ENCODE measurements around the gene C11orf87. TPM values are rescaled to one million over a fixed set of nuclear protein-coding genes. Genes with fewer than 3 reads are reported as not detected.

The C11orf87 gene
- total RNA-seq, 4 donors from 2014 or later: 0.09 TPM; not detected in 3

DNA sequence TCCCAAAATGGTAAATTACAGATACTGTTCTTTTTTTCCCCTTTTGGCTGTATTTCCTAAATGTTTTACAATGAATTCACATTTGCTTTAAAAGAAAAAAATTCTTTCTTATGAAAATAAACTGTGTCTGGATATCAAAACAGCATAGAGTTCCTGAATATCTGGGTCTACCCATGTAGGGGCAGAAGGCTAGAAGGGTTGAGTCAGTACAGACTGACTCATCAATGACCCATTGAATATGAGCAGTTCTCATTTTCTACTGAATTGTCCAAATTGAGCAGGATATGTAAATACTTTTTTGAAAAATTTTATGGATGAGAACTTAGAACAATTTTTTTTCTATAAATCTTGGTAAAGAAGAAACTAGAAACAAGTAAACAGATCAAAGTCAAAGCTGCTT is 16.3 kb upstream of the C11orf87 start:
- intact Hi-C loops (cut with DNase I): no loop called here
- TF ChIP-seq POLR2A (IDR thresholded peaks at IDR 0.05): no peak
- TF ChIP-seq, protein P1, sequence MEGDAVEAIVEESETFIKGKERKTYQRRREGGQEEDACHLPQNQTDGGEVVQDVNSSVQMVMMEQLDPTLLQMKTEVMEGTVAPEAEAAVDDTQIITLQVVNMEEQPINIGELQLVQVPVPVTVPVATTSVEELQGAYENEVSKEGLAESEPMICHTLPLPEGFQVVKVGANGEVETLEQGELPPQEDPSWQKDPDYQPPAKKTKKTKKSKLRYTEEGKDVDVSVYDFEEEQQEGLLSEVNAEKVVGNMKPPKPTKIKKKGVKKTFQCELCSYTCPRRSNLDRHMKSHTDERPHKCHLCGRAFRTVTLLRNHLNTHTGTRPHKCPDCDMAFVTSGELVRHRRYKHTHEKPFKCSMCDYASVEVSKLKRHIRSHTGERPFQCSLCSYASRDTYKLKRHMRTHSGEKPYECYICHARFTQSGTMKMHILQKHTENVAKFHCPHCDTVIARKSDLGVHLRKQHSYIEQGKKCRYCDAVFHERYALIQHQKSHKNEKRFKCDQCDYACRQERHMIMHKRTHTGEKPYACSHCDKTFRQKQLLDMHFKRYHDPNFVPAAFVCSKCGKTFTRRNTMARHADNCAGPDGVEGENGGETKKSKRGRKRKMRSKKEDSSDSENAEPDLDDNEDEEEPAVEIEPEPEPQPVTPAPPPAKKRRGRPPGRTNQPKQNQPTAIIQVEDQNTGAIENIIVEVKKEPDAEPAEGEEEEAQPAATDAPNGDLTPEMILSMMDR (IDR thresholded peaks at IDR 0.05): no peak

DNA sequence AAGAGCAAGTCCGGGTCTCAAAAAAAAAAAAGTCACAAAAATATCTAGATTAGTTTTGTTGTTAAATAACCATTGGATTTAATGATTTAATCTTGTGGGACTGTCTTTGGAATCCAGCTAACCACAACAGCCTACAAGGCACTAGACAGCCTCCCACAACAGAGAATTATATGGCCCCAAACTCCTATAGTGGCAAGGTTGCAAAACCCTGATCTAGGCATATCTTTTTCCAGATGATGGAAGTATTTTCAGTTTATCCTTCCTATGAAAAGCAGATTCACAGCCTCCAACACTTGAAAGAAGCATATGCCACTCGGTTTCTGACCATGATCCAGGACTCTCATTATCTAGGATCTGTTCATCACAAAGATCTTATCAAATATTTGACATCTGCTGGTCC is 5.4 kb upstream of the C11orf87 start:
- intact Hi-C loops (cut with DNase I): no loop called here
- H3K27ac ChIP-seq: no peak overlapping the region
- H3K27me3 ChIP-seq: peaks cover 0 to 25% (median 0%) of the 10 kb centered on the region in 4 donors
- no peak for TF ChIP-seq POLR2A (IDR thresholded peaks at IDR 0.05)
- TF ChIP-seq, protein P1 (IDR thresholded peaks at IDR 0.05): no peak
- H3K9me3 ChIP-seq: no peaks in the 10 kb centered on the region
- H3K36me3 ChIP-seq: no peaks in the 10 kb centered on the region
- 60 to 66% methylated on average over 2 of the region's 2 CpGs for WGBS, 2 donors
- H3K4me3 ChIP-seq: no peak overlapping the region
- DNase-seq: no peak
- H3K4me1 ChIP-seq: no peaks in the 10 kb centered on the region

More for the DNA sequence above, 16.3 kb upstream of the C11orf87 start:
- Histone ChIP-seq H3K4me3 (no peak overlapping the region), H3K36me3 (no peaks in the 10 kb centered on the region), H3K27me3 (no peaks in the 10 kb centered on the region), H3K9me3 (no peaks in the 10 kb centered on the region), H3K27ac (no peak overlapping the region), H3K4me1 (no peaks in the 10 kb centered on the region)
- no peak for DNase-seq

DNA sequence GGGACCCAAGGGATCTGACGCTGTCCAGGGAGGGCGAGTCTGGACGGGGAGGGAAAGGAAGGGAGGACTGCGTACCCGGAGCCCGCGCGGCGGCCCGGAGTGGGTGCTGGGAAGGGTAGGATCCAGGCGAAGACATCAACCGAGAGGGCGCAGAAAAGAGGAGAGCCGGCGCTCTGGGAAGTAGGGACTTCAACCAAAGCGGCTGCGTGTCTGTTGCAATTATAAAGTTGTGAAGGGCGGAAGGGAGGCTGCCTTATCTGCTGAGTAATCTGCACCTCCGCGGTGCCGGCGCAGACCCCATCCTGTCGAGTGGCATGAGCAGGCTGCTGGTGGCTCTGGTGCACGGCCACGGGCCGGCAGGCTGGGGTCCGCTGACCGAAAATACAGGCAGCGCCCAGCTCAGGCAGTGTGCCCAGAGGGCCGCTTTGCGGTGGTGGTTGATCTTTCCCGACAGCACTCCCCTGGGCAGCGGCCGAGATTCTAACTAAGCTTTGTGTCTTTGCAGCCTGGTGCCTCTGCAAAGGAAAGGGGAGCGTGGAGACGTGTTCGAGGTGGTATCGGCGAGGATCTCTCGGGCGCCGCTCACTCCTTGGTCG is 978 bp downstream of the C11orf87 start:
- H3K27me3 ChIP-seq: peaks cover 0 to 69% (median 8%) of the 10 kb centered on the region in 4 donors
- WGBS, 2 donors: 1% methylated on average over 17 to 20 of the region's 43 CpGs
- TF ChIP-seq POLR2A (IDR thresholded peaks at IDR 0.05): no peak
- TF ChIP-seq, protein P1 (IDR thresholded peaks at IDR 0.05): no peak

DNA sequence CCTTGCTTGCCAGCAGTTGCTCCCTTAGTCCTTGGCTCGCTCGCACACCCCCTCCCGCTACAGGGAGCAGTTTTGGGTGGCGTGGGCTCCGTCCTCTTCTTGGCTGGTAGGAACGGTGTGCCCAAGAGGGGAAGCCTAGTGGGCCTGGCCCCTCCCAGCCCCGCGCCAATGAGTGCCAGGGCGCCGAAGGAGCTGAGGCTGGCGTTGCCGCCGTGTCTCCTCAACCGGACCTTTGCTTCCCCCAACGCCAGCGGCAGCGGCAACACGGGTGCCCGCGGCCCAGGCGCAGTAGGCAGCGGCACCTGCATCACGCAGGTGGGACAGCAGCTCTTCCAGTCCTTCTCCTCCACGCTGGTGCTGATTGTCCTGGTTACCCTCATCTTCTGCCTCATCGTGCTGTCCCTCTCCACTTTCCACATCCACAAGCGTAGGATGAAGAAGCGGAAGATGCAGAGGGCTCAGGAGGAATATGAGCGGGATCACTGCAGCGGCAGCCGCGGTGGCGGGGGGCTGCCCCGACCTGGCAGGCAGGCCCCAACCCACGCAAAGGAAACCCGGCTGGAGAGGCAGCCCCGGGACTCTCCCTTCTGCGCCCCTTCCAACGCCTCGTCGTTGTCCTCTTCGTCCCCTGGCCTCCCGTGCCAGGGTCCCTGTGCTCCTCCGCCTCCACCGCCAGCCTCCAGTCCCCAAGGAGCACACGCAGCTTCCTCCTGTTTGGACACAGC is 1.6 kb downstream of the C11orf87 start:
- 27 to 44% methylated on average over 3 to 13 of the region's 45 CpGs for WGBS, 2 donors
- no peaks in the 10 kb centered on the region for H3K36me3 ChIP-seq
- DNase-seq: no peak
- no peak for TF ChIP-seq POLR2A (IDR thresholded peaks at IDR 0.05)
- TF ChIP-seq, protein P1 (IDR thresholded peaks at IDR 0.05): no peak
- peaks cover 0 to 69% (median 8%) of the 10 kb centered on the region in 4 donors for H3K27me3 ChIP-seq
- no peaks in the 10 kb centered on the region for H3K9me3 ChIP-seq
- H3K27ac ChIP-seq: no peak overlapping the region
- intact Hi-C loops (cut with DNase I): no loop called here
- H3K4me1 ChIP-seq: peaks cover 0 to 29% (median 20%) of the 10 kb centered on the region in 3 donors
- peak overlapping the region; percentile 5 to 57 (median 18) for H3K4me3 ChIP-seq

More for the DNA sequence above, 978 bp downstream of the C11orf87 start:
- Histone ChIP-seq H3K4me1 (peaks cover 0 to 29% (median 20%) of the 10 kb centered on the region in 3 donors), H3K36me3 (no peaks in the 10 kb centered on the region), H3K4me3 (peak overlapping the region; percentile 5 to 57 (median 18)), H3K27ac (no peak overlapping the region), H3K9me3 (no peaks in the 10 kb centered on the region)
- DNase-seq: no peak
- intact Hi-C loops (cut with DNase I): no loop called here

DNA sequence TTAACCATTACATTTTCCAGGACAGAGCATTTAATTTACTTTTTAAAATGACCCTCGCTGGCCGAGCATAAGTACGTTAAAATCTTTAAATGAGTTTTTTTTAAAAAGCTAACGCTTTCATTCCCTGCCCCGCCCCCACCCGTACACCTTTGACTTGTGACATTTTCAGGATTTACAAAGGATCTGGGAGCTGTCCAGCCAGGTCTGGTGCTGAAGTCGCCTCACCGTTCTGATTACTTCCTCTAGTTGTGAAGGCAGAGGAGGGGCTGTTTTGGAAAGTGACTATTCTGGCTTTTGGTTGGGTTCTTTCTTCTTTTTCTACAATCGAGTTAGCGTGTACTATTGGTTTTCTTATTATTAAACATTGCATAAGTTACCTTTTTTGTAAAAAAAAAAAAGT is 2.9 kb downstream of the C11orf87 start:
- no peaks in the 10 kb centered on the region for H3K36me3 ChIP-seq
- no peak overlapping the region for H3K27ac ChIP-seq
- peaks cover 0 to 60% (median 8%) of the 10 kb centered on the region in 4 donors for H3K27me3 ChIP-seq
- 9 to 15% methylated on average over 10 of the region's 10 CpGs for WGBS, 2 donors
- no peak overlapping the region for H3K4me3 ChIP-seq
- TF ChIP-seq POLR2A (IDR thresholded peaks at IDR 0.05): no peak
- TF ChIP-seq, protein P1 (IDR thresholded peaks at IDR 0.05): no peak
- intact Hi-C loops (cut with DNase I): no loop called here
- H3K9me3 ChIP-seq: no peaks in the 10 kb centered on the region
- peaks cover 0 to 29% (median 20%) of the 10 kb centered on the region in 3 donors for H3K4me1 ChIP-seq
- DNase-seq: no peak
